Activated CD8-positive, alpha-beta memory T cell treated with anti-CD3 and anti-CD28 coated beads for 4 hours (primary cell): ENCODE measurements around the gene APOB.

ENCODE experiments used
- DNase-seq, 2 donors: peaks; one replicate each; pipeline ENCODE4 v3.0.0-alpha.2; 2020; ENCODE audit warnings: low read depth in 2 of 2

The APOB gene

GRCh38 chr2:20984408-20984807, 59.5 kb downstream of the APOB start:
- no peak for DNase-seq

GRCh38 chr2:20983844-20984243, 60.0 kb downstream of the APOB start:
- no peak for DNase-seq

- DNase-seq = no peak
These were observed 61.0 kb downstream of the APOB start for GRCh38 chr2:20982861-20983260.

- no peak for DNase-seq
These were observed 66.2 kb downstream of the APOB start for GRCh38 chr2:20977520-20978180.

- no peak for DNase-seq
These were observed 67.3 kb downstream of the APOB start for GRCh38 chr2:20976527-20976926.

- DNase-seq = no peak
These were observed 70.9 kb downstream of the APOB start for GRCh38 chr2:20972792-20973565.

GRCh38 chr2:20972110-20972509, 71.8 kb downstream of the APOB start:
- DNase-seq = no peak

- no peak for DNase-seq
These were observed 73.8 kb downstream of the APOB start for GRCh38 chr2:20970068-20970467.

GRCh38 chr2:20966061-20966595, 77.7 kb downstream of the APOB start:
- no peak for DNase-seq

- DNase-seq = no peak
These were observed 78.7 kb downstream of the APOB start for GRCh38 chr2:20965221-20965620.

- no peak for DNase-seq
These were observed 80.0 kb downstream of the APOB start for GRCh38 chr2:20963867-20964266.

- DNase-seq = peak; percentile 19 to 45
These were observed 80.8 kb downstream of the APOB start for GRCh38 chr2:20962939-20963557.

GRCh38 chr2:20961858-20962257, 82.0 kb downstream of the APOB start:
- no peak for DNase-seq

GRCh38 chr2:20960003-20960402, 83.9 kb downstream of the APOB start:
- DNase-seq = no peak

- DNase-seq = no peak
These were observed 84.6 kb downstream of the APOB start for GRCh38 chr2:20959252-20959651.

- DNase-seq = no peak
These were observed 85.9 kb downstream of the APOB start for GRCh38 chr2:20957788-20958525.

GRCh38 chr2:20955277-20956026, 88.4 kb downstream of the APOB start:
- DNase-seq = no peak

GRCh38 chr2:20953146-20953824, 90.6 kb downstream of the APOB start:
- no peak for DNase-seq
